Measurements from ENCODE around the gene UBAP1L.
"Not testable (repeated sequence)": the region's sequence is repeated elsewhere in the genome, so short reads cannot be mapped to it uniquely, and the experiment has no call there.

UBAP1L gene

DNA sequence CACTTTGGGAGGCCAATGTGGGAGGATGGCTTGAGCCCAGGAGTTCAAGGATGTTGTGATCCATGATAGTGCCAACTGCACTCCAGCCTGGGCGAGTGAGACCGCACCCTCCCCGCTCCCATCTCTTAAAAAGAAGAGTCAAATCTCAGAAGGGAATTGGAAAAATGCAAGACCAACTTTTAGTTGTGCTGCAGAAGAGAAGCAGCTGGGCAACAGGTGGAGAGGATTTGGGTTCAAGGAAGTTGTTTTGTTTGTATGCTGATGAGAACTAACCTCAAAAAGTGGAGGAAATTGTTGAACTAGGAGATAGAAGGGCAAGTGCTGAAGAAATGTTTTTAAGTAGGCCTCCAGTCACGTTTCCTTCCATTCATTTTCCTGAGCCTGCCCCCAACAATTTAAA is 31.4 kb upstream of the UBAP1L start:
- Histone ChIP-seq H3K27ac (ENCODE audit: low read length) (no peak overlapping the region), H3K27me3 (replicated peaks; ENCODE audit: insufficient read depth, low read length) (no peaks in the 10 kb centered on the region), H3K9ac (ENCODE audit: low read length) (no peak overlapping the region), H3K9me2 (replicated peaks; ENCODE audit: insufficient read depth, low read length) (no peaks in the 10 kb centered on the region), H3K36me3 (replicated peaks; ENCODE audit: insufficient read depth, low read length) (peaks cover under 1% of the 10 kb centered on the region; the same call in 1 of the 2 replicates), H2AFZ (ENCODE audit: low read length) (no peak overlapping the region), H3K4me2 (ENCODE audit: low read depth, low read length) (no peak overlapping the region), H3K79me2 (ENCODE audit: low read length) (no peaks in the 10 kb centered on the region), H4K20me1 (ENCODE audit: insufficient read depth, low read length) (no peaks in the 10 kb centered on the region), H3K9me3 (replicated peaks; ENCODE audit: insufficient read depth, low read length) (no peaks in the 10 kb centered on the region), H3F3A (ENCODE audit: insufficient read depth, low read length) (no peaks in the 10 kb centered on the region), H3K4me3 (ENCODE audit: low read length) (no peak overlapping the region), H3K4me1 (ENCODE audit: low read length) (no peaks in the 10 kb centered on the region)
- no peak for DNase-seq
- TF ChIP-seq, protein P1, sequence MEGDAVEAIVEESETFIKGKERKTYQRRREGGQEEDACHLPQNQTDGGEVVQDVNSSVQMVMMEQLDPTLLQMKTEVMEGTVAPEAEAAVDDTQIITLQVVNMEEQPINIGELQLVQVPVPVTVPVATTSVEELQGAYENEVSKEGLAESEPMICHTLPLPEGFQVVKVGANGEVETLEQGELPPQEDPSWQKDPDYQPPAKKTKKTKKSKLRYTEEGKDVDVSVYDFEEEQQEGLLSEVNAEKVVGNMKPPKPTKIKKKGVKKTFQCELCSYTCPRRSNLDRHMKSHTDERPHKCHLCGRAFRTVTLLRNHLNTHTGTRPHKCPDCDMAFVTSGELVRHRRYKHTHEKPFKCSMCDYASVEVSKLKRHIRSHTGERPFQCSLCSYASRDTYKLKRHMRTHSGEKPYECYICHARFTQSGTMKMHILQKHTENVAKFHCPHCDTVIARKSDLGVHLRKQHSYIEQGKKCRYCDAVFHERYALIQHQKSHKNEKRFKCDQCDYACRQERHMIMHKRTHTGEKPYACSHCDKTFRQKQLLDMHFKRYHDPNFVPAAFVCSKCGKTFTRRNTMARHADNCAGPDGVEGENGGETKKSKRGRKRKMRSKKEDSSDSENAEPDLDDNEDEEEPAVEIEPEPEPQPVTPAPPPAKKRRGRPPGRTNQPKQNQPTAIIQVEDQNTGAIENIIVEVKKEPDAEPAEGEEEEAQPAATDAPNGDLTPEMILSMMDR (IDR thresholded peaks at IDR 0.05; ENCODE audit: low read length): no peak
- TF ChIP-seq EZH2 (optimal IDR thresholded peaks at IDR 0.05; ENCODE audit: low read depth, low read length): no peak
- TF ChIP-seq EZH2phosphoT487 (IDR thresholded peaks at IDR 0.05; ENCODE audit: low read length): no peak

DNA sequence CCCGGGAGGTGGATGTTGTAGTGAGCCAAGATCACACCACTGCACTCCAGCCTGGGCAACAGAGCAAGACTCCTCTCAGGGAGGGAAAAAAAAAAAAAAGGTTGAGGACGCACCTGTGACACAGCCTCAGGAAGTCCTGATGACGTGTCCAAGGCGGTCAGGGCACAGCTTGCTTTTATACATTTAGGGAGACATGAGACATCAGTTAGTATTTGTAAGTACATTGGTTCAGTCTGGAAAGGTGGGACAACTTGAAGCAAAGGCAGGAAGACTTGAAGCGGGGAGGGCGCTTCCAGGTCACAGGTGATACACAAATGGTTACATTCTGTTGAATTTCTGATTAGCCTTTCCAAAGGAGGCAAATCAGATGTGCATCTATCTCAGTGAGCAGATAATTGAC is 23.6 kb upstream of the UBAP1L start:
- not testable (repeated sequence) for H3K4me1 ChIP-seq (ENCODE audit: low read length)

DNA sequence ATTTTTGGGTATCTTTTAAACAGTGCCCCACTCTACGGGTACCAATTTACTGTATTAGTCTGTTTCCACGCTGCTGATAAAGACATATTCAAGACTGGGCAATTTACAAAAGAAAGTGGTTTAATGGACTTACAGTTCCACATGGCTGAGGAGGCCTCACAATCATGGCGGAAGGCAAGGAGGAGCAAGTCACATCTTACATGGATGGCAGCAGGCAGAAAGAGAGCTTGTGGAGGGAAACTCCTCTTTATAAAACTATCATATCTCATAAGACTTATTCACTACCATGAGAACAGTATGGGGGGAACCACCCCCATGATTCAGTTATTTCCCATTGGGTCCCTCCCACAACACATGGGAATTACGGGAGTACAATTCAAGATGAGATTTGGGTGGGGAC is 22.9 kb upstream of the UBAP1L start:
- not testable (repeated sequence) for H3K4me1 ChIP-seq (ENCODE audit: low read length); H3K27me3 ChIP-seq (replicated peaks; ENCODE audit: insufficient read depth, low read length); DNase-seq; H3K27ac ChIP-seq (ENCODE audit: low read length); H3K4me3 ChIP-seq (ENCODE audit: low read length); H3K9ac ChIP-seq (ENCODE audit: low read length); H4K20me1 ChIP-seq (ENCODE audit: insufficient read depth, low read length); H3K36me3 ChIP-seq (replicated peaks; ENCODE audit: insufficient read depth, low read length); H3K9me3 ChIP-seq (replicated peaks; ENCODE audit: insufficient read depth, low read length); H3K4me2 ChIP-seq (ENCODE audit: low read depth, low read length); H3F3A ChIP-seq (ENCODE audit: insufficient read depth, low read length); H3K79me2 ChIP-seq (ENCODE audit: low read length); H2AFZ ChIP-seq (ENCODE audit: low read length); H3K9me2 ChIP-seq (replicated peaks; ENCODE audit: insufficient read depth, low read length)

More for the DNA sequence above, 23.6 kb upstream of the UBAP1L start:
- H3K27me3 ChIP-seq (replicated peaks; ENCODE audit: insufficient read depth, low read length); H3K9me3 ChIP-seq (replicated peaks; ENCODE audit: insufficient read depth, low read length); H3K36me3 ChIP-seq (replicated peaks; ENCODE audit: insufficient read depth, low read length); H2AFZ ChIP-seq (ENCODE audit: low read length); H3K9ac ChIP-seq (ENCODE audit: low read length); H3K4me3 ChIP-seq (ENCODE audit: low read length); H3K9me2 ChIP-seq (replicated peaks; ENCODE audit: insufficient read depth, low read length); H3K4me2 ChIP-seq (ENCODE audit: low read depth, low read length); H3F3A ChIP-seq (ENCODE audit: insufficient read depth, low read length); H3K79me2 ChIP-seq (ENCODE audit: low read length); H3K27ac ChIP-seq (ENCODE audit: low read length); H4K20me1 ChIP-seq (ENCODE audit: insufficient read depth, low read length); DNase-seq: not testable (repeated sequence)

DNA sequence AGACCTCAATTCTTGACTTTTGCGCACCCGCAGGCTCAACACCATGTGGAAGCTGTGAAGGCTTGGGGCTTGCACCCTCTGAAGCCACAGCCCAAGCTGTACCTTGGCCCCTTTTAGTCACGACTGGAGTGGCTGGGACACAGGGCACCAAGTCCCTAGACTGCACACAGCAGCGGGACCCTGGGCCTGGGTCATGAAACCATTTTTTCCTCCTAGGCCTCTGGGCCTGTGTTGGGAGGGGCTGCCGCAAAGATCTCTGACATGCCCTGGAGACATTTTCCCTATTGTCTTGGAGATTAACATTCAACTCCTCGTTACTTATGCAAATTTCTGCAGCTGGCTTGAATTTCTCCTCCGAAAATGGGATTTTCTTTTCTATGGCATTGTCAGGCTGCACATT is 22.1 kb upstream of the UBAP1L start:
- not testable (repeated sequence) for H3K4me1 ChIP-seq (ENCODE audit: low read length); H2AFZ ChIP-seq (ENCODE audit: low read length); H3K36me3 ChIP-seq (replicated peaks; ENCODE audit: insufficient read depth, low read length); H3K79me2 ChIP-seq (ENCODE audit: low read length); H3F3A ChIP-seq (ENCODE audit: insufficient read depth, low read length); H3K9me2 ChIP-seq (replicated peaks; ENCODE audit: insufficient read depth, low read length); DNase-seq; H3K4me2 ChIP-seq (ENCODE audit: low read depth, low read length); H3K9ac ChIP-seq (ENCODE audit: low read length); H3K9me3 ChIP-seq (replicated peaks; ENCODE audit: insufficient read depth, low read length); H3K27me3 ChIP-seq (replicated peaks; ENCODE audit: insufficient read depth, low read length); H4K20me1 ChIP-seq (ENCODE audit: insufficient read depth, low read length); H3K27ac ChIP-seq (ENCODE audit: low read length); H3K4me3 ChIP-seq (ENCODE audit: low read length)

DNA sequence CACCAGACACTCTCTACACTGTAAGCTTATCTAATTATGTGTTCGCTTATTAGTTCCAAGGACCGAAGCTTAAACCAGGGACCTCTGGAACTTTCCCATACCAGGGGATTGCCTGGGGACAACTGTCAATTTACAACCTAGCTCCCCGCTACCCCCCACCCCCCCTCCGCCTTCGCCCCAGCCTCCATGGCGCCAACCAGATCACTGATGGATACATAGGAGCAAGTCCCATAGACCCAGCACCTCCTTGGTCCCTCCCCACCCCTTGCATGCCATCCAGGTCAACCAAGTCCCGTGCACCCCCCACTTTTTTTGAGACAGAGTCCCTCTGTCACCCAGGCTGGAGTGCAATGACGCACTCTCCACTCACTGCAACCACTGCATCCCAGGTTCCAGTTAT is 19.5 kb upstream of the UBAP1L start:
- 0 out of 2 replicates have a peak overlapping the region, but pooled peaks have one; percentile 85 for H3K4me3 ChIP-seq (ENCODE audit: low read length)
- H3K27ac ChIP-seq (ENCODE audit: low read length): no peak overlapping the region
- H3F3A ChIP-seq (ENCODE audit: insufficient read depth, low read length): peaks cover 6% of the 10 kb centered on the region; the same call in 1 of the 2 replicates
- H3K79me2 ChIP-seq (ENCODE audit: low read length): peaks cover 31% of the 10 kb centered on the region
- H3K27me3 ChIP-seq (replicated peaks; ENCODE audit: insufficient read depth, low read length): no peaks in the 10 kb centered on the region
- H3K4me1 ChIP-seq (ENCODE audit: low read length): no peaks in the 10 kb centered on the region
- no peaks in the 10 kb centered on the region for H3K36me3 ChIP-seq (replicated peaks; ENCODE audit: insufficient read depth, low read length)
- H3K9me2 ChIP-seq (replicated peaks; ENCODE audit: insufficient read depth, low read length): no peaks in the 10 kb centered on the region
- TF ChIP-seq EZH2 (optimal IDR thresholded peaks at IDR 0.05; ENCODE audit: low read depth, low read length): no peak
- TF ChIP-seq EZH2phosphoT487 (IDR thresholded peaks at IDR 0.05; ENCODE audit: low read length): no peak
- TF ChIP-seq, protein P1 (IDR thresholded peaks at IDR 0.05; ENCODE audit: low read length): no peak
- H2AFZ ChIP-seq (ENCODE audit: low read length): peak overlapping the region; percentile 89
- DNase-seq: no peak
- no peaks in the 10 kb centered on the region for H3K9me3 ChIP-seq (replicated peaks; ENCODE audit: insufficient read depth, low read length)
- no peaks in the 10 kb centered on the region for H4K20me1 ChIP-seq (ENCODE audit: insufficient read depth, low read length)
- H3K4me2 ChIP-seq (ENCODE audit: low read depth, low read length): peak overlapping the region; percentile 84; the same call in 1 of the 2 replicates
- peak overlapping the region; percentile 88; the same call in 1 of the 2 replicates for H3K9ac ChIP-seq (ENCODE audit: low read length)
